Mesenchymal stem cell (in vitro differentiated cells and primary cell): ENCODE measurements around the gene CHEK1.

ENCODE experiments used
- DNase-seq: peaks from one replicate; pipeline ENCODE4 v3.0.0-alpha.2; 2013
- H2AFZ ChIP-seq: one replicate; pipeline ENCODE4 v1.6.1; 2013; ENCODE audit warnings: low read depth, mild to moderate bottlenecking, control low read depth, inconsistent platforms, low read length, moderate library complexity
- H2AK5ac ChIP-seq: 2 replicates; pipeline ENCODE4 v1.6.1; 2013; ENCODE audit warnings: low read length, moderate library complexity, mild to moderate bottlenecking, inconsistent platforms; ENCODE audit not compliant: severe bottlenecking
- H2BK120ac ChIP-seq: one replicate; pipeline ENCODE4 v1.6.1; 2013; ENCODE audit warnings: low read depth, mild to moderate bottlenecking, inconsistent platforms, low read length, moderate library complexity
- H2BK12ac ChIP-seq, 2 experiments: one replicate each; pipeline ENCODE4 v1.6.1; 2013; ENCODE audit warnings: inconsistent platforms in 2 of 2, low read length in 2 of 2, mild to moderate bottlenecking in 2 of 2, moderate library complexity in 2 of 2, control low read depth in 1 of 2
- H2BK15ac ChIP-seq: one replicate; pipeline ENCODE4 v1.6.1; 2013; ENCODE audit warnings: mild to moderate bottlenecking, low read depth, inconsistent platforms; ENCODE audit not compliant: poor library complexity, severe bottlenecking
- H2BK5ac ChIP-seq: 2 replicates; pipeline ENCODE4 v1.6.1; 2013; ENCODE audit warnings: low read depth, mild to moderate bottlenecking, low read length, control low read depth, inconsistent platforms; ENCODE audit not compliant: poor library complexity, severe bottlenecking
- H3K14ac ChIP-seq, 2 experiments: one replicate each; pipeline ENCODE4 v1.6.1; 2013; ENCODE audit warnings: inconsistent platforms in 2 of 2, low read length in 2 of 2, control low read depth in 1 of 2, mild to moderate bottlenecking in 1 of 2, moderate library complexity in 1 of 2
- H3K18ac ChIP-seq, 2 experiments: one replicate each; pipeline ENCODE4 v1.6.1; 2013; ENCODE audit warnings: inconsistent platforms in 2 of 2, low read length in 2 of 2, control low read depth in 1 of 2, low read depth in 1 of 2, mild to moderate bottlenecking in 1 of 2
- H3K23ac ChIP-seq, 2 experiments: one replicate each; pipeline ENCODE4 v1.6.1; 2013; ENCODE audit warnings: inconsistent platforms in 2 of 2, low read length in 2 of 2, mild to moderate bottlenecking in 2 of 2, moderate library complexity in 2 of 2, control low read depth in 1 of 2
- H3K27ac ChIP-seq: 2 replicates; pipeline ENCODE4 v1.5.1; 2013; ENCODE audit warnings: mild to moderate bottlenecking, moderate library complexity, low read length, control low read depth, inconsistent platforms; ENCODE audit not compliant: poor library complexity, severe bottlenecking
- H3K27me3 ChIP-seq, 2 experiments: 2 replicates each; pipeline versions ENCODE4 v1.6.1 to v1.7.0; 2013; ENCODE audit warnings: low read length in 2 of 2, mild to moderate bottlenecking in 2 of 2, moderate library complexity in 2 of 2, control low read depth in 1 of 2, inconsistent platforms in 1 of 2; ENCODE audit not compliant: control insufficient read depth in 1 of 2, insufficient read depth in 1 of 2
- H3K36me3 ChIP-seq, 2 experiments: 2 replicates each; pipeline versions ENCODE4 v1.6.1 to v1.7.0; 2013; ENCODE audit warnings: low read length in 2 of 2, control low read depth in 1 of 2, inconsistent platforms in 1 of 2, low read depth in 1 of 2, mild to moderate bottlenecking in 1 of 2; ENCODE audit not compliant: insufficient read depth in 2 of 2, control insufficient read depth in 1 of 2
- H3K4ac ChIP-seq, 2 experiments: one replicate each; pipeline ENCODE4 v1.6.1; 2013; ENCODE audit warnings: inconsistent platforms in 2 of 2, low read length in 2 of 2, mild to moderate bottlenecking in 2 of 2, moderate library complexity in 2 of 2, control low read depth in 1 of 2, low read depth in 1 of 2
- H3K4me1 ChIP-seq: 2 replicates; pipeline ENCODE4 v1.6.1; 2013; ENCODE audit warnings: low read depth, low read length, control low read depth; ENCODE audit not compliant: control insufficient read depth, insufficient read depth
- H3K4me2 ChIP-seq: 2 replicates; pipeline ENCODE4 v1.6.1; 2013; ENCODE audit warnings: low read length, mild to moderate bottlenecking, inconsistent platforms; ENCODE audit not compliant: poor library complexity, severe bottlenecking
- H3K4me3 ChIP-seq, 2 experiments: 2 replicates each; pipeline versions ENCODE4 v1.5.1 to v1.7.0; 2013; ENCODE audit warnings: low read length in 2 of 2, mild to moderate bottlenecking in 2 of 2, control low read depth in 1 of 2, low read depth in 1 of 2; ENCODE audit not compliant: insufficient read depth in 1 of 2
- H3K79me1 ChIP-seq: replicated peaks from 2 replicates; pipeline ENCODE4 v1.6.1; 2013; ENCODE audit warnings: mild to moderate bottlenecking, control low read depth, low read length, inconsistent platforms; ENCODE audit not compliant: poor library complexity, severe bottlenecking
- H3K9ac ChIP-seq: 2 replicates; pipeline ENCODE4 v1.7.0; 2013; ENCODE audit warnings: mild to moderate bottlenecking, low read length, moderate library complexity
- H3K9me3 ChIP-seq: 2 replicates; pipeline ENCODE4 v1.7.0; 2013; ENCODE audit warnings: mild to moderate bottlenecking, low read length; ENCODE audit not compliant: control insufficient read depth
- H4K8ac ChIP-seq: one replicate; pipeline ENCODE4 v1.6.1; 2013; ENCODE audit warnings: inconsistent platforms, mild to moderate bottlenecking, low read length, moderate library complexity
- H4K91ac ChIP-seq: one replicate; pipeline ENCODE4 v1.6.1; 2013; ENCODE audit warnings: mild to moderate bottlenecking, low read length, inconsistent platforms
- WGBS: methylation state at CpG from one replicate; pipeline ENCODE4 v1.1.7; 2013; ENCODE audit warnings: mixed read lengths; 5-methylcytosine and 5-hydroxymethylcytosine counted together

The CHEK1 gene

GRCh38 chr11:125593114-125593820, 31.7 kb upstream of the CHEK1 start:
- Histone ChIP-seq H2BK12ac (peak overlapping the region; percentile 66), H2BK5ac (peak overlapping the region; percentile 78), H2BK120ac (peak overlapping the region; percentile 89), H3K4me1 (peaks cover 3% of the 10 kb centered on the region), H3K4me3 (peak overlapping the region; percentile 90 to 99), H2AFZ (peak overlapping the region; percentile 93), H2BK15ac (peak overlapping the region; percentile 52), H3K23ac (peak overlapping the region in 1 of 2 experiments; percentile 79), H3K9ac (peak overlapping the region; percentile 99), H3K36me3 (peaks cover 6 to 24% of the 10 kb centered on the region in 2 experiments), H3K4me2 (peak overlapping the region; percentile 59), H3K27me3 (no peaks in the 10 kb centered on the region), H3K79me1 (peaks cover 7% of the 10 kb centered on the region), H4K8ac (peak overlapping the region; percentile 97), H3K9me3 (no peaks in the 10 kb centered on the region), H3K18ac (peak overlapping the region; percentile 86 to 98), H4K91ac (peak overlapping the region; percentile 95), H2AK5ac (peak overlapping the region; percentile 84), H3K14ac (peak overlapping the region in 1 of 2 experiments; percentile 99), H3K27ac (peak overlapping the region; percentile 96), H3K4ac (peak overlapping the region; percentile 87 to 96)
- WGBS, result 2% methylated on average over 14 of the region's 18 CpGs
- DNase-seq, result peak; percentile 67

- Histone ChIP-seq H3K23ac (no peak overlapping the region), H2BK12ac (no peak overlapping the region), H4K8ac (no peak overlapping the region), H2BK5ac (no peak overlapping the region), H3K27ac (no peak overlapping the region), H2AFZ (no peak overlapping the region), H2BK15ac (no peak overlapping the region), H3K18ac (no peak overlapping the region), H3K4ac (no peak overlapping the region), H2BK120ac (no peak overlapping the region), H2AK5ac (no peak overlapping the region), H3K9me3 (no peaks in the 10 kb centered on the region), H4K91ac (no peak overlapping the region), H3K36me3 (peaks cover 13 to 36% of the 10 kb centered on the region in 2 experiments), H3K9ac (no peak overlapping the region), H3K27me3 (no peaks in the 10 kb centered on the region), H3K4me1 (peaks cover 3% of the 10 kb centered on the region), H3K79me1 (peaks cover 11% of the 10 kb centered on the region), H3K4me2 (no peak overlapping the region), H3K14ac (no peak overlapping the region), H3K4me3 (no peak overlapping the region)
- no peak for DNase-seq
- 100% methylated on average over 1 of the region's 3 CpGs for WGBS
Observed at GRCh38 chr11:125594958-125595357, 30.0 kb upstream of the CHEK1 start.

GRCh38 chr11:125600663-125601062, 24.3 kb upstream of the CHEK1 start:
- Histone ChIP-seq H3K14ac (no peak overlapping the region), H2AK5ac (no peak overlapping the region), H3K9me3 (no peaks in the 10 kb centered on the region), H2BK5ac (no peak overlapping the region), H4K8ac (no peak overlapping the region), H3K9ac (no peak overlapping the region), H3K4me1 (peaks cover 2% of the 10 kb centered on the region), H3K4ac (no peak overlapping the region), H3K4me3 (no peak overlapping the region), H3K36me3 (peaks cover 26 to 88% of the 10 kb centered on the region in 2 experiments), H4K91ac (no peak overlapping the region), H3K79me1 (peaks cover 20% of the 10 kb centered on the region), H3K4me2 (no peak overlapping the region), H3K27ac (no peak overlapping the region), H2BK15ac (no peak overlapping the region), H2BK120ac (no peak overlapping the region), H3K23ac (no peak overlapping the region), H2BK12ac (no peak overlapping the region), H3K18ac (no peak overlapping the region), H2AFZ (no peak overlapping the region), H3K27me3 (no peaks in the 10 kb centered on the region)
- DNase-seq, result no peak
- WGBS, result 100% methylated on average over 1 of the region's 2 CpGs

- no peak overlapping the region for H2BK5ac ChIP-seq
Observed at GRCh38 chr11:125603207-125603606, 21.8 kb upstream of the CHEK1 start.

More at GRCh38 chr11:125603207-125603606, 21.8 kb upstream of the CHEK1 start:
- Histone ChIP-seq H3K9ac (no peak overlapping the region), H2BK15ac (no peak overlapping the region), H3K18ac (no peak overlapping the region), H2AFZ (no peak overlapping the region), H3K4me3 (no peak overlapping the region), H4K8ac (no peak overlapping the region), H3K27ac (peak overlapping the region; percentile 28), H3K79me1 (peaks cover 22% of the 10 kb centered on the region), H3K4me2 (no peak overlapping the region), H2AK5ac (no peak overlapping the region), H3K9me3 (no peaks in the 10 kb centered on the region), H3K27me3 (no peaks in the 10 kb centered on the region), H2BK12ac (no peak overlapping the region), H3K4me1 (peaks cover 2% of the 10 kb centered on the region), H3K36me3 (peaks cover 27 to 91% of the 10 kb centered on the region in 2 experiments), H3K14ac (no peak overlapping the region), H4K91ac (no peak overlapping the region), H3K23ac (no peak overlapping the region), H3K4ac (no peak overlapping the region), H2BK120ac (no peak overlapping the region)
- DNase-seq, result no peak
- WGBS, result 95% methylated on average over 2 of the region's 3 CpGs
